ENCODE data around the gene ENOX1.

ENOX1 gene

GRCh38 chr13:43487885-43488284, 298.9 kb downstream of the ENOX1 start:
- Histone ChIP-seq H3K9me3 (ENCODE audit: control insufficient read depth, low read length) (no peaks in the 10 kb centered on the region), H3K4me1 (ENCODE audit: control insufficient read depth, insufficient read depth, low read length, poor library complexity, severe bottlenecking) (no peaks in the 10 kb centered on the region), H3K4me3 (ENCODE audit: extremely low read depth, insufficient read depth, low read length, poor library complexity, severe bottlenecking) (no peak overlapping the region), H3K36me3 (ENCODE audit: control insufficient read depth, insufficient read depth, low read length) (no peaks in the 10 kb centered on the region), H3K27ac (ENCODE audit: low read depth, low read length, severe bottlenecking) (no peak overlapping the region)
- WGBS, 2 experiments (ENCODE audit: insufficient coverage in 2 of 2), result 100% methylated on average over 2 of the region's 2 CpGs; no CpG with 5 or more reads in 1 of the 2 experiments

- WGBS, 2 experiments (ENCODE audit: insufficient coverage in 2 of 2), result 73% methylated on average over 3 of the region's 3 CpGs; no CpG with 5 or more reads in 1 of the 2 experiments
- Histone ChIP-seq H3K4me1 (ENCODE audit: control insufficient read depth, insufficient read depth, low read length, poor library complexity, severe bottlenecking) (no peaks in the 10 kb centered on the region), H3K9me3 (ENCODE audit: control insufficient read depth, low read length) (no peaks in the 10 kb centered on the region), H3K4me3 (ENCODE audit: extremely low read depth, insufficient read depth, low read length, poor library complexity, severe bottlenecking) (no peak overlapping the region), H3K36me3 (ENCODE audit: control insufficient read depth, insufficient read depth, low read length) (no peaks in the 10 kb centered on the region), H3K27ac (ENCODE audit: low read depth, low read length, severe bottlenecking) (no peak overlapping the region)
Measured at GRCh38 chr13:43487461-43487860, 299.3 kb downstream of the ENOX1 start.

GRCh38 chr13:43484432-43485225, 302.1 kb downstream of the ENOX1 start:
- WGBS, 2 experiments (ENCODE audit: insufficient coverage in 2 of 2), result 100% methylated on average over 1 of the region's 2 CpGs; no CpG with 5 or more reads in 1 of the 2 experiments
- Histone ChIP-seq H3K9me3 (ENCODE audit: control insufficient read depth, low read length) (no peaks in the 10 kb centered on the region), H3K4me1 (ENCODE audit: control insufficient read depth, insufficient read depth, low read length, poor library complexity, severe bottlenecking) (no peaks in the 10 kb centered on the region), H3K4me3 (ENCODE audit: extremely low read depth, insufficient read depth, low read length, poor library complexity, severe bottlenecking) (no peak overlapping the region), H3K36me3 (ENCODE audit: control insufficient read depth, insufficient read depth, low read length) (no peaks in the 10 kb centered on the region), H3K27ac (ENCODE audit: low read depth, low read length, severe bottlenecking) (no peak overlapping the region)

GRCh38 chr13:43483930-43484329, 302.8 kb downstream of the ENOX1 start:
- H3K9me3 ChIP-seq (ENCODE audit: control insufficient read depth, low read length), result no peaks in the 10 kb centered on the region
- no peak overlapping the region for H3K27ac ChIP-seq (ENCODE audit: low read depth, low read length, severe bottlenecking)
- no peaks in the 10 kb centered on the region for H3K36me3 ChIP-seq (ENCODE audit: control insufficient read depth, insufficient read depth, low read length)
- H3K4me1 ChIP-seq (ENCODE audit: control insufficient read depth, insufficient read depth, low read length, poor library complexity, severe bottlenecking), result no peaks in the 10 kb centered on the region
- H3K4me3 ChIP-seq (ENCODE audit: extremely low read depth, insufficient read depth, low read length, poor library complexity, severe bottlenecking), result no peak overlapping the region
- WGBS, 2 experiments (ENCODE audit: insufficient coverage in 2 of 2), result no CpG with 5 or more reads among the region's 1 CpG

GRCh38 chr13:43482641-43483040, 304.1 kb downstream of the ENOX1 start:
- H3K4me3 ChIP-seq (ENCODE audit: extremely low read depth, insufficient read depth, low read length, poor library complexity, severe bottlenecking), result no peak overlapping the region
- no peaks in the 10 kb centered on the region for H3K9me3 ChIP-seq (ENCODE audit: control insufficient read depth, low read length)
- H3K36me3 ChIP-seq (ENCODE audit: control insufficient read depth, insufficient read depth, low read length), result no peaks in the 10 kb centered on the region
- H3K27ac ChIP-seq (ENCODE audit: low read depth, low read length, severe bottlenecking), result no peak overlapping the region
- 57% methylated on average over 1 of the region's 3 CpGs; no CpG with 5 or more reads in 1 of the 2 experiments for WGBS, 2 experiments (ENCODE audit: insufficient coverage in 2 of 2)
- no peaks in the 10 kb centered on the region for H3K4me1 ChIP-seq (ENCODE audit: control insufficient read depth, insufficient read depth, low read length, poor library complexity, severe bottlenecking)

GRCh38 chr13:43482026-43482425, 304.7 kb downstream of the ENOX1 start:
- H3K36me3 ChIP-seq (ENCODE audit: control insufficient read depth, insufficient read depth, low read length), result no peaks in the 10 kb centered on the region
- WGBS, 2 experiments (ENCODE audit: insufficient coverage in 2 of 2), result 83% methylated on average over 1 of the region's 2 CpGs; no CpG with 5 or more reads in 1 of the 2 experiments
- H3K4me3 ChIP-seq (ENCODE audit: extremely low read depth, insufficient read depth, low read length, poor library complexity, severe bottlenecking), result no peak overlapping the region
- H3K9me3 ChIP-seq (ENCODE audit: control insufficient read depth, low read length), result no peaks in the 10 kb centered on the region
- H3K4me1 ChIP-seq (ENCODE audit: control insufficient read depth, insufficient read depth, low read length, poor library complexity, severe bottlenecking), result no peaks in the 10 kb centered on the region
- H3K27ac ChIP-seq (ENCODE audit: low read depth, low read length, severe bottlenecking), result no peak overlapping the region

GRCh38 chr13:43478902-43479301, 307.9 kb downstream of the ENOX1 start:
- Histone ChIP-seq H3K4me3 (ENCODE audit: extremely low read depth, insufficient read depth, low read length, poor library complexity, severe bottlenecking) (no peak overlapping the region), H3K4me1 (ENCODE audit: control insufficient read depth, insufficient read depth, low read length, poor library complexity, severe bottlenecking) (no peaks in the 10 kb centered on the region), H3K9me3 (ENCODE audit: control insufficient read depth, low read length) (no peaks in the 10 kb centered on the region), H3K27ac (ENCODE audit: low read depth, low read length, severe bottlenecking) (no peak overlapping the region), H3K36me3 (ENCODE audit: control insufficient read depth, insufficient read depth, low read length) (no peaks in the 10 kb centered on the region)
- 90% methylated on average over 2 of the region's 4 CpGs; no CpG with 5 or more reads in 1 of the 2 experiments for WGBS, 2 experiments (ENCODE audit: insufficient coverage in 2 of 2)

- Histone ChIP-seq H3K36me3 (ENCODE audit: control insufficient read depth, insufficient read depth, low read length) (no peaks in the 10 kb centered on the region), H3K4me3 (ENCODE audit: extremely low read depth, insufficient read depth, low read length, poor library complexity, severe bottlenecking) (no peak overlapping the region), H3K4me1 (ENCODE audit: control insufficient read depth, insufficient read depth, low read length, poor library complexity, severe bottlenecking) (no peaks in the 10 kb centered on the region), H3K9me3 (ENCODE audit: control insufficient read depth, low read length) (no peaks in the 10 kb centered on the region), H3K27ac (ENCODE audit: low read depth, low read length, severe bottlenecking) (no peak overlapping the region)
- no CpG with 5 or more reads among the region's 4 CpGs for WGBS, 2 experiments (ENCODE audit: insufficient coverage in 2 of 2)
Measured at GRCh38 chr13:43478211-43478610, 308.6 kb downstream of the ENOX1 start.

GRCh38 chr13:43475140-43475539, 311.6 kb downstream of the ENOX1 start:
- Histone ChIP-seq H3K36me3 (ENCODE audit: control insufficient read depth, insufficient read depth, low read length) (no peaks in the 10 kb centered on the region), H3K9me3 (ENCODE audit: control insufficient read depth, low read length) (no peaks in the 10 kb centered on the region), H3K4me3 (ENCODE audit: extremely low read depth, insufficient read depth, low read length, poor library complexity, severe bottlenecking) (no peak overlapping the region), H3K4me1 (ENCODE audit: control insufficient read depth, insufficient read depth, low read length, poor library complexity, severe bottlenecking) (no peaks in the 10 kb centered on the region), H3K27ac (ENCODE audit: low read depth, low read length, severe bottlenecking) (no peak overlapping the region)
- 100% methylated on average over 1 of the region's 2 CpGs; no CpG with 5 or more reads in 1 of the 2 experiments for WGBS, 2 experiments (ENCODE audit: insufficient coverage in 2 of 2)

GRCh38 chr13:43473437-43473836, 313.3 kb downstream of the ENOX1 start:
- Histone ChIP-seq H3K36me3 (ENCODE audit: control insufficient read depth, insufficient read depth, low read length) (no peaks in the 10 kb centered on the region), H3K9me3 (ENCODE audit: control insufficient read depth, low read length) (no peaks in the 10 kb centered on the region), H3K4me1 (ENCODE audit: control insufficient read depth, insufficient read depth, low read length, poor library complexity, severe bottlenecking) (no peaks in the 10 kb centered on the region), H3K27ac (ENCODE audit: low read depth, low read length, severe bottlenecking) (no peak overlapping the region), H3K4me3 (ENCODE audit: extremely low read depth, insufficient read depth, low read length, poor library complexity, severe bottlenecking) (no peak overlapping the region)
- WGBS, 2 experiments (ENCODE audit: insufficient coverage in 2 of 2), result no CpG with 5 or more reads among the region's 1 CpG

GRCh38 chr13:43472980-43473379, 313.8 kb downstream of the ENOX1 start:
- H3K4me3 ChIP-seq (ENCODE audit: extremely low read depth, insufficient read depth, low read length, poor library complexity, severe bottlenecking), result no peak overlapping the region
- H3K4me1 ChIP-seq (ENCODE audit: control insufficient read depth, insufficient read depth, low read length, poor library complexity, severe bottlenecking), result no peaks in the 10 kb centered on the region
- no peak overlapping the region for H3K27ac ChIP-seq (ENCODE audit: low read depth, low read length, severe bottlenecking)
- no peaks in the 10 kb centered on the region for H3K36me3 ChIP-seq (ENCODE audit: control insufficient read depth, insufficient read depth, low read length)
- no peaks in the 10 kb centered on the region for H3K9me3 ChIP-seq (ENCODE audit: control insufficient read depth, low read length)
- no CpG with 5 or more reads among the region's 1 CpG for WGBS, 2 experiments (ENCODE audit: insufficient coverage in 2 of 2)

Data from mesodermal cell (in vitro differentiated cells).